SK-N-SH treated with all-trans-retinoic acid at 6 μM for 48 hours (cell line): ENCODE results near the gene ZBTB16.

ENCODE experiments used
- ATAC-seq: fragments of 200-7000 bp; cut with Tn5 transposase; 3 replicates; pipeline ENCODE4 v1.9.1; 2020; ENCODE audit warnings: mild to moderate bottlenecking, moderate library complexity
- ARNTL ChIP-seq: fragments of 450-650 bp; formaldehyde crosslinking; IDR thresholded peaks from 2 replicates; pipeline ENCODE4 v1.5.0; 2020; ENCODE audit warnings: low read depth, mild to moderate bottlenecking, moderate library complexity, borderline replicate concordance
- BACH2 ChIP-seq: fragments of 250-450 bp; sonication (Bioruptor Pico); IDR thresholded peaks from 2 replicates; pipeline ENCODE4 v1.9.0; 2021; ENCODE audit warnings: mild to moderate bottlenecking, borderline replicate concordance
- CSRNP3 ChIP-seq: fragments of 250-450 bp; sonication (Bioruptor Pico); IDR thresholded peaks from 2 replicates; pipeline ENCODE4 v1.5.1; 2021; ENCODE audit warnings: mild to moderate bottlenecking, moderate library complexity
- ESRRG ChIP-seq: fragments of 250-450 bp; sonication (Bioruptor Pico); IDR thresholded peaks from 2 replicates; pipeline ENCODE4 v1.6.1; 2021; ENCODE audit warnings: mild to moderate bottlenecking
- GLIS3 ChIP-seq: fragments of 250-450 bp; sonication (Bioruptor Pico); IDR thresholded peaks from 2 replicates; pipeline ENCODE4 v1.5.0; 2020; ENCODE audit warnings: mild to moderate bottlenecking, moderate library complexity
- ISL1 ChIP-seq: fragments of 250-450 bp; sonication (Bioruptor Pico); IDR thresholded peaks from 2 replicates; pipeline ENCODE4 v2.1.2; 2022; ENCODE audit warnings: mild to moderate bottlenecking, moderate library complexity
- OSR1 ChIP-seq: fragments of 250-450 bp; sonication (Bioruptor Pico); IDR thresholded peaks from 2 replicates; pipeline ENCODE4 v1.8.0; 2022; ENCODE audit warnings: moderate library complexity, mild to moderate bottlenecking, inconsistent platforms
- POU6F1 ChIP-seq: fragments of 250-450 bp; sonication (Bioruptor Pico); IDR thresholded peaks from 2 replicates; pipeline ENCODE4 v1.8.0; 2021; ENCODE audit warnings: low read depth, mild to moderate bottlenecking, moderate library complexity, borderline replicate concordance
- PPARA ChIP-seq: fragments of 250-450 bp; sonication (Bioruptor Pico); IDR thresholded peaks from 2 replicates; pipeline ENCODE4 v1.5.0; 2020; ENCODE audit warnings: mild to moderate bottlenecking, borderline replicate concordance
- RARB ChIP-seq: fragments of 250-450 bp; sonication (Bioruptor Pico); IDR thresholded peaks from 2 replicates; pipeline ENCODE4 v1.8.0; 2021; ENCODE audit warnings: mild to moderate bottlenecking, moderate library complexity
- SNAI2 ChIP-seq: fragments of 250-450 bp; sonication (Bioruptor Pico); IDR thresholded peaks from 2 replicates; pipeline ENCODE4 v1.5.0; 2020; ENCODE audit warnings: mild to moderate bottlenecking, moderate library complexity
- TCF4 ChIP-seq: fragments of 250-450 bp; sonication (Bioruptor Pico); IDR thresholded peaks from 2 replicates; pipeline ENCODE4 v1.8.0; 2021; ENCODE audit warnings: mild to moderate bottlenecking, moderate library complexity, borderline replicate concordance
- TOX ChIP-seq: fragments of 250-450 bp; sonication (Bioruptor Pico); IDR thresholded peaks from 2 replicates; pipeline ENCODE4 v1.8.0; 2021; ENCODE audit warnings: mild to moderate bottlenecking, moderate library complexity, borderline replicate concordance
- TSHZ2 ChIP-seq: fragments of 250-450 bp; sonication (Bioruptor Pico); IDR thresholded peaks from 2 replicates; pipeline ENCODE4 v1.5.0; 2020; ENCODE audit warnings: mild to moderate bottlenecking, moderate library complexity
- ZC3H10 ChIP-seq: fragments of 250-450 bp; sonication (Bioruptor Pico); IDR thresholded peaks from 2 replicates; pipeline ENCODE4 v1.5.1; 2021; ENCODE audit warnings: mild to moderate bottlenecking, moderate library complexity
- ZFP3 ChIP-seq: fragments of 250-450 bp; sonication (Bioruptor Pico); IDR thresholded peaks from 2 replicates; pipeline ENCODE4 v1.5.0; 2020; ENCODE audit warnings: mild to moderate bottlenecking, moderate library complexity
- ZFP30 ChIP-seq: fragments of 450-650 bp; formaldehyde crosslinking; IDR thresholded peaks from 2 replicates; pipeline ENCODE4 v1.5.0; 2022; ENCODE audit warnings: mild to moderate bottlenecking, moderate library complexity
- ZNF565 ChIP-seq: fragments of 450-650 bp; formaldehyde crosslinking; conservative IDR thresholded peaks from 2 replicates; pipeline ENCODE4 v1.5.0; 2020; ENCODE audit warnings: low read depth, mild to moderate bottlenecking, moderate library complexity
- ZNF70 ChIP-seq: fragments of 450-650 bp; formaldehyde crosslinking; IDR thresholded peaks from 2 replicates; pipeline ENCODE4 v1.5.0; 2020; ENCODE audit warnings: mild to moderate bottlenecking, moderate library complexity
- ZNF8 ChIP-seq: fragments of 450-650 bp; formaldehyde crosslinking; IDR thresholded peaks from 2 replicates; pipeline ENCODE4 v1.5.0; 2020; ENCODE audit warnings: mild to moderate bottlenecking, moderate library complexity
- TF ChIP-seq, protein P1 (sequence below): fragments of 250-450 bp; sonication (Bioruptor Pico); IDR thresholded peaks from 2 replicates; pipeline ENCODE4 v1.8.0; 2020; ENCODE audit warnings: mild to moderate bottlenecking, moderate library complexity, borderline replicate concordance
- TF ChIP-seq, protein P2 (sequence below): fragments of 250-450 bp; sonication (Bioruptor Pico); IDR thresholded peaks from 2 replicates; pipeline ENCODE4 v1.5.1; 2020; ENCODE audit warnings: low read depth, mild to moderate bottlenecking, moderate library complexity

Gene ZBTB16

GRCh38 chr11:114178656-114179055 is 119.1 kb downstream of the ZBTB16 start:
- ATAC-seq: no peak
- TF ChIP-seq TCF4 (CRISPR knock-in tag) (no peak), ZFP3 (no peak), ESRRG (CRISPR knock-in tag) (no peak), ZNF8 (no peak), ZC3H10 (CRISPR knock-in tag) (no peak), ARNTL (no peak), PPARA (no peak), ISL1 (CRISPR knock-in tag) (no peak), ZFP30 (CRISPR knock-in tag) (no peak), SNAI2 (CRISPR knock-in tag) (no peak), GLIS3 (CRISPR knock-in tag) (no peak), TSHZ2 (CRISPR knock-in tag) (no peak), RARB (CRISPR knock-in tag) (no peak), BACH2 (no peak), ZNF70 (CRISPR knock-in tag) (no peak), TOX (CRISPR knock-in tag) (no peak)
- TF ChIP-seq, protein P1, sequence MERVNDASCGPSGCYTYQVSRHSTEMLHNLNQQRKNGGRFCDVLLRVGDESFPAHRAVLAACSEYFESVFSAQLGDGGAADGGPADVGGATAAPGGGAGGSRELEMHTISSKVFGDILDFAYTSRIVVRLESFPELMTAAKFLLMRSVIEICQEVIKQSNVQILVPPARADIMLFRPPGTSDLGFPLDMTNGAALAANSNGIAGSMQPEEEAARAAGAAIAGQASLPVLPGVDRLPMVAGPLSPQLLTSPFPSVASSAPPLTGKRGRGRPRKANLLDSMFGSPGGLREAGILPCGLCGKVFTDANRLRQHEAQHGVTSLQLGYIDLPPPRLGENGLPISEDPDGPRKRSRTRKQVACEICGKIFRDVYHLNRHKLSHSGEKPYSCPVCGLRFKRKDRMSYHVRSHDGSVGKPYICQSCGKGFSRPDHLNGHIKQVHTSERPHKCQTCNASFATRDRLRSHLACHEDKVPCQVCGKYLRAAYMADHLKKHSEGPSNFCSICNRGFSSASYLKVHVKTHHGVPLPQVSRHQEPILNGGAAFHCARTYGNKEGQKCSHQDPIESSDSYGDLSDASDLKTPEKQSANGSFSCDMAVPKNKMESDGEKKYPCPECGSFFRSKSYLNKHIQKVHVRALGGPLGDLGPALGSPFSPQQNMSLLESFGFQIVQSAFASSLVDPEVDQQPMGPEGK (CRISPR knock-in tag): no peak
- TF ChIP-seq, protein P2, sequence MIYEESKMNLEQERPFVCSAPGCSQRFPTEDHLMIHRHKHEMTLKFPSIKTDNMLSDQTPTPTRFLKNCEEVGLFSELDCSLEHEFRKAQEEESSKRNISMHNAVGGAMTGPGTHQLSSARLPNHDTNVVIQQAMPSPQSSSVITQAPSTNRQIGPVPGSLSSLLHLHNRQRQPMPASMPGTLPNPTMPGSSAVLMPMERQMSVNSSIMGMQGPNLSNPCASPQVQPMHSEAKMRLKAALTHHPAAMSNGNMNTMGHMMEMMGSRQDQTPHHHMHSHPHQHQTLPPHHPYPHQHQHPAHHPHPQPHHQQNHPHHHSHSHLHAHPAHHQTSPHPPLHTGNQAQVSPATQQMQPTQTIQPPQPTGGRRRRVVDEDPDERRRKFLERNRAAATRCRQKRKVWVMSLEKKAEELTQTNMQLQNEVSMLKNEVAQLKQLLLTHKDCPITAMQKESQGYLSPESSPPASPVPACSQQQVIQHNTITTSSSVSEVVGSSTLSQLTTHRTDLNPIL (CRISPR knock-in tag): no peak

DNA sequence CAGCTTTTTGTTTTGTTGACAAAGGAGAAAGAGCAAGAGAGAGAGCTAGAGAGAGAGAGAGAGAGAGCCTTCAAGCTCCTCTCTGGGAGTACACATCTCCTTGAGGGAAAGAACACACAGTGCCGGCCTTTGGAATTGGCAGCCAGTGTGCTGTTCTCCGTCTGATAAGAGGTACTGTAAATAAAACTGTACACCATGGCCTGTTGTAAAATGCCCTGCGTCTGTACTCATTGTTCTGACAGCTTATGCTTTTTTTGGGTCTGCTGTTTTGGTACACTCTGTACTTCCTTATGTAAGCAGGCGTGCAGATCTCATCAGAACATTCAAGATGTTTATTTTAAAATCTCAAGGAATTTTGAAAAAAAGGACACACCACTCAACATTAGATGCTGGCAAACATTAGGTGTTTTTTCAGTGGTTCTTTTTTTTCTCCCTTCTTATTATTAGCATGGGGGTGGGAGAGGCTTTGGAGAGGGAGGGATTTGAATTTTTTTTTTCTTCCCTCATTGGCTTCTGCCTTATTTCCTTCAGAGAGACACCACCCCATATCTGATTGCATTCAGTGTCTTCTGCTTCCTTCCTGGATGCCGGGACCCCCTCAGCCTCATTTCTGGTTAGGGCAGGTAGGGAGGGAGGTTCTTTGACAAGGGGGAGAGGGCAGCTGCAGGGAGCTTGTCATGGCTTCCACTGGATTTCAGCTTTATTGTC is 119.9 kb downstream of the ZBTB16 start:
- ATAC-seq: no peak
- TF ChIP-seq TOX (CRISPR knock-in tag) (no peak), POU6F1 (no peak), CSRNP3 (CRISPR knock-in tag) (no peak), PPARA (no peak), GLIS3 (CRISPR knock-in tag) (no peak), TSHZ2 (CRISPR knock-in tag) (no peak), ARNTL (no peak), RARB (CRISPR knock-in tag) (no peak), BACH2 (no peak), OSR1 (CRISPR knock-in tag) (no peak), ZFP30 (CRISPR knock-in tag) (no peak), ZFP3 (no peak), ISL1 (CRISPR knock-in tag) (no peak), ZNF565 (no peak), ZC3H10 (CRISPR knock-in tag) (no peak)
- TF ChIP-seq, protein P2 (CRISPR knock-in tag): no peak
